ENCODE results near the gene KRT82.

DNA sequence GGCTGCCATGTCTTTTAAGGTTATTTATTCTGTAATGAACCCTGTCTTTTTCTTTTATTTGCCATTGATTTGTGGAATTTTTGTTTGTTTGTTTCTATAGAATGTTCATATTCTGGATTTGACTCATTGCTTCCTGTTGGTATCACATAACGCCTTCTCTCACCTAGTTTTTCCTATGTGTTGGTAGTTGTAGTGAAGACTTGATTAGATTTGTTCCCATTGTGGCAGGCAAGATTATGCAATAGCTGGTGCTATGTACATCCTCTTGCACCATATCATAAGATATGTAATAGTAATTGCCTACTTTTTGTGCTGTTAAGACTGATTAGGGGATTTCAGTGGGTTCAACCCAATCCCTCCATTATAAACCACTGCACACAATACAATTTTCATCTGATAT is 49.7 kb upstream of the KRT82 start:
- TF ChIP-seq, protein P1, sequence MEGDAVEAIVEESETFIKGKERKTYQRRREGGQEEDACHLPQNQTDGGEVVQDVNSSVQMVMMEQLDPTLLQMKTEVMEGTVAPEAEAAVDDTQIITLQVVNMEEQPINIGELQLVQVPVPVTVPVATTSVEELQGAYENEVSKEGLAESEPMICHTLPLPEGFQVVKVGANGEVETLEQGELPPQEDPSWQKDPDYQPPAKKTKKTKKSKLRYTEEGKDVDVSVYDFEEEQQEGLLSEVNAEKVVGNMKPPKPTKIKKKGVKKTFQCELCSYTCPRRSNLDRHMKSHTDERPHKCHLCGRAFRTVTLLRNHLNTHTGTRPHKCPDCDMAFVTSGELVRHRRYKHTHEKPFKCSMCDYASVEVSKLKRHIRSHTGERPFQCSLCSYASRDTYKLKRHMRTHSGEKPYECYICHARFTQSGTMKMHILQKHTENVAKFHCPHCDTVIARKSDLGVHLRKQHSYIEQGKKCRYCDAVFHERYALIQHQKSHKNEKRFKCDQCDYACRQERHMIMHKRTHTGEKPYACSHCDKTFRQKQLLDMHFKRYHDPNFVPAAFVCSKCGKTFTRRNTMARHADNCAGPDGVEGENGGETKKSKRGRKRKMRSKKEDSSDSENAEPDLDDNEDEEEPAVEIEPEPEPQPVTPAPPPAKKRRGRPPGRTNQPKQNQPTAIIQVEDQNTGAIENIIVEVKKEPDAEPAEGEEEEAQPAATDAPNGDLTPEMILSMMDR (IDR thresholded peaks at IDR 0.05): no peak
- no peak for TF ChIP-seq POLR2AphosphoS5 (IDR thresholded peaks at IDR 0.05; ENCODE audit: insufficient read depth in 1 of 2, low read depth in 1 of 2)

Measured in vagina (tissue), 2 donors.